ENCODE data around the gene TAF3.
A peak's percentile ranks its signal among the peaks of the same experiment; 100 is the strongest.
"Not testable (repeated sequence)": the region's sequence is repeated elsewhere in the genome, so short reads cannot be mapped to it uniquely, and the experiment has no call there.

Gene TAF3

GRCh38 chr10:7811743-7812142 is 6.6 kb upstream of the TAF3 start:
- DNase-seq: not testable (repeated sequence)

DNA sequence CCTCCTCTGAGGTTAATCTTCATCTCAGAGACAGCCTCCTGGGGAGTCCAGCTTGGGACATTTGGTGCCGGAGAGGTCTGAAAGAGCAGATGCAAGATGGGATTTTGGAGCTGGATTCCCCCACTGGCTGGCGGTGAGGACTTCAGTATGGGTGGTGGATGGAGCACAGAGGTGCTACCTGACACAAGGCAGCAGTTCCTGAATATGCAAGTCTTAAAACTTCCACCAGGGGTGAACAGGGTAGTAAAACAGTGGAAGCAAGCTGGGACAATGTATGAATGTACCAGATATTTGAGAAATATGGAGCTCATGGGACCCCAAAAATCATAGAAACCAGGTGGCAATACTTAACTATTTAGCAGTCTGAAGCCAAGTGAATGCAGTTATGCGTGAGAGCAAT is 4.8 kb upstream of the TAF3 start:
- DNase-seq: no peak

- DNase-seq: no peak
Measured at GRCh38 chr10:7817576-7817975, 729 bp upstream of the TAF3 start.

GRCh38 chr10:7817984-7818294 is 366 bp upstream of the TAF3 start:
- no peak for DNase-seq

- peak in 41 of 56 donors; percentile 6 to 60 (median 36) for DNase-seq
Measured at GRCh38 chr10:7819121-7819460, 786 bp downstream of the TAF3 start.

DNA sequence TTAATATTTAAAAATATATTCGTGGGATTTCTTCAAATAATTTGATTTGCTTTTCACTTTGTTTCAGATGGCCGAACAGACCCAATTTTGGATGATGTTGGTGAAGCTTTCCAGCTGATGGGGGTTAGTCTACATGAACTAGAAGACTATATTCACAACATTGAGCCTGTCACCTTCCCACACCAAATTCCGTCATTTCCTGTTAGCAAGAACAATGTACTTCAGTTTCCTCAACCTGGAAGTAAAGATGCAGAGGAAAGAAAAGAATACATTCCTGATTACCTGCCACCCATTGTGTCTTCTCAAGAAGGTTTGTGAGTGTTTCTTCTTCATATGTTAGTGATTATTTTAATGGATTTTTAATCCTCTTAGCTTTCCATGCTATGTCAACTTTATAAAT is 5.9 kb downstream of the TAF3 start:
- no peak for DNase-seq

- no peak for DNase-seq
Measured at GRCh38 chr10:7826971-7827370, 8.7 kb downstream of the TAF3 start.

DNA sequence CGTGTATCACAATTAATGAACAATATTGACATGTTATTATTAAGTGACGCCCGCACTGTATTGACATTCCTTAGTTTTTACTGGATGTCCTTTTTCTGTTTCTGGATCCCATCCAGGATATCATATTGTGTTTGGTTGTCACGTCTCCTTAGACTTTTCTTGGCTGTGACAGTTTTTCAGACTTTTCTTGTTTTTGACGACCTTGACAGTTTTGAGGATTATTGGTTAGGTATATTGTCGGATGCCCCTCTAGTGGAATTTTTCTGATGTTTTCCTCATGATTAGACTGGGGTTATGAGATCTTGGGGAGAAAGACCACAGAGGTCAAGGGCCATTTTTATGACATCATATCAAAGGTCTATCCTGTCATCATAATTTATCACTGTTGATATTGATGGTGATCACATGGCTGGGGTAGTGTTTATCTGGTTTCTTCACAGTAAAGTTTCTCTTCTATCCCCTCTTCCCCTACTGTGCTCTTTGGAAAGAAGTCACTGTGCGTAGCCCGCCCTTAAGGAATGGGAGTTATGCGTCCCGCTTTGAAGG is 11.1 kb downstream of the TAF3 start:
- no peak for DNase-seq

- no peak for DNase-seq
Measured at GRCh38 chr10:7832060-7832459, 13.8 kb downstream of the TAF3 start.

DNA sequence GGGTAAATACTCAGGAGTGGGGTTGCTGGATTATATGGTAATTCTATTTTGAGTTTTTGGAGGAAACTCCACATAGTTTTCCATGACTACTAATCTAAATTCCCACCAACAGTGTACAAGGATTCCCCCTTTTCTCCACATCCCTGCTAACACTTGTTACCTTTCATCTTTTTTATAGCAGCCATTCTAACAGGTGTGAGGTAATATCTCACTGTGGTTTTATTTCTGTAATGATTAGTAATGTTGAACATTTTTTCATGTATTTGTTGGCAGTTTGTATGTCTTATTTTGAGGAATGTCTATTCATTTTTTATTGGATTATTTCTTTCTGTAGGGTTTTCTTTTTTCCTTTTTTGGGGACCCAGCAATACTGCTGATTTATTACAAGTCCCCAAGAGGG is 14.9 kb downstream of the TAF3 start:
- DNase-seq: no peak

GRCh38 chr10:7834262-7834661 is 16.0 kb downstream of the TAF3 start:
- no peak for DNase-seq

- no peak for DNase-seq
Measured at GRCh38 chr10:7836571-7836970, 18.3 kb downstream of the TAF3 start.

DNA sequence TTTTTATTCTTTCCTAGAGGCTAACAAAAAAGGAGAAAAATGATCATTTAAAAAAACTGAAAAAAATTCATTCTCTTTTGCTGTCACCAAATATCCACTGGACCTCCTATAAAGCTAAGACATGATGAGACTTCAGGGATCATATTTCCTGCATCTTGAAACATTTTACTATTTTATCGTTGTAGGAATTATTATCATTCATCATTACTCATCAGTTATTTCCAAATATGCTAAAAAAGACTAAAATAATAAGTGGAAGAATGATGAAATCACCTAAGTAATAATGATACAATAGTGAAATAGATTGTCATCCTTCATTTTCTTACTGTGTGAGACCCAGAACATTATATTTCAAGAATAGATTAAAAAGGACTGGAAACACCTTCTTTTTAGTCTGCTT is 28.3 kb downstream of the TAF3 start:
- no peak for DNase-seq

DNA sequence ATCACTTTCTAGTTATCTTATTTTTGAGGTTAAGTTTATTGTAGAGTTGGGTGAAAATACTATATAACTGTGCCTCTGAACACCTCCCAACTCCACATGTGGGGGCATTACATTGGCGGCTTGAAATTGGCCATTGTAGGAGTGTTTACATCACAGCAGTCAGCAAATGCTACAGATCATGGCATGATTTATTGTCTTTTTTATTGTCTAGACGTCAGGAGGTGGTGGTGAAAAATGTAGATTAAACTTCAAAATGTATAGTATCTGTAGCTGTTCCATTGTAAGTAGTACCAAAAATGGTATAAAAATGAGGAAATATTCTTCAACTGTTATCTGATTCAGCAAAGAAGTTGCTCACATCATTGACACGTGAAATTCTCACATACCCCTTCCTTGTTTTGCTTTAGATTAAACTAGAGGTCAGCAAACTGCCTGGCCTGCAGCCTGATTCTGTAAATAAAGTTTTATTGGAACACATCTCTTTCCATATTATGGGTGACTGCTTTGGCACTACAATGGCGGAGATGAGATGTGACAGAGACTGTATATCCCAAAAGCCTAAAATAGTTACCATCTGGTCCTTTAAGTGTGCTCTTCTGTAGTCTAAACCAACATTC is 35.0 kb downstream of the TAF3 start:
- DNase-seq: no peak

DNA sequence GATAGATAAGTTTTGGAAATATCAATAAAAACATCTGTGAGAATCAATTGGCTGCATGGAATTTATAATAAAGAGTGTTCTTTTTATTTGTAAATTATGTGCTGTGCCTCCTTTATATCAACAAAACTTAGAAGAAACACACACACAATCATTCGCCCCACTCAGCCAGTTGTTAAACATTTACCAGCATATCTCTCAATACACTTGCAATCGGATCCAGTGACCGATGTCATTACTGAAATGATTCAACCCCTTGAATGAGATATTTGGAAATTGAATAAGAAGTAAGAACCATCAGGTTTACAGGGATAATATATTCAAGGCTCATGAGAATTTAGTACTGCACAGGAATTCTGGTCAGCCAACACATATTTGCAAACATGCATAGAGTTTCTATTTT is 35.6 kb downstream of the TAF3 start:
- DNase-seq: no peak

- no peak for DNase-seq
Measured at GRCh38 chr10:7855205-7855604, 36.9 kb downstream of the TAF3 start.

DNA sequence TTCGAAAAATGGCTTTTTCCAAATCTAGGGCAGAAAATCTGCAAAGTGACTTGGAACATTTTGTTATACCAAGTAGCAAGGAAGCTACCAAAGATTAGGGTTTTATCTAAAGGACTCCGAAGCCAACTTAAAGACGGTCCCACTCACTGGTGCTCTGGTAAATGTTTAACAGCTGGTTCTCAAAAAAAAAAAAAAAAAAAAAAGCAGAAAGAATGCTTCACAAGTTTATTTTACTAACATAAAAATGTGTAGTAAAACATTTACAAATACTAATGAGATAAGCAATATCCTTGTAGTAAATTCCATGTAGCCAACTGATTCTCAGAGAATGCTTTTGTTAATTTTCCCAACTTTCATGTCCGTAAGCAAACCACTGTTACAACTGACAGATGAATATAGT is 38.4 kb downstream of the TAF3 start:
- DNase-seq: no peak

DNA sequence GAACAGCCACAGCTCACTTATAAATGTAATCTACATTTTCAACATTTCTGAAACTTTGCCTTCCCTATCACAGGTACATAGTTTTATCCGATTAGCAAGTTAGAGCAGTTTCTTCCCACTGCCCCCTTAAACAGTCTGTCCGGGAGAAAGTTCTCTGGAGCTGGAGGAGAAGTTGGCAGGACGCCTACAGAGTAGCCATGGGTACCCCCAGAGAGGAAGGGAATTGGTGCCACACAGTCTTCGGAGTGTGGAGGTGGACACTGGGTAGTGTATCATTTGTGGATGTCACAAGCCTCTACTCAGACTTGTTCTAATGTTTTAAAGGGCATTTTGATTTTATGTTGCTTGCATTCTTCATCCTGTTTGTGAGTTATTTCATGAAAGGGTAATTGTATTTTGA is 39.0 kb downstream of the TAF3 start:
- DNase-seq: peak in 2 of 56 donors; percentile 4

DNA sequence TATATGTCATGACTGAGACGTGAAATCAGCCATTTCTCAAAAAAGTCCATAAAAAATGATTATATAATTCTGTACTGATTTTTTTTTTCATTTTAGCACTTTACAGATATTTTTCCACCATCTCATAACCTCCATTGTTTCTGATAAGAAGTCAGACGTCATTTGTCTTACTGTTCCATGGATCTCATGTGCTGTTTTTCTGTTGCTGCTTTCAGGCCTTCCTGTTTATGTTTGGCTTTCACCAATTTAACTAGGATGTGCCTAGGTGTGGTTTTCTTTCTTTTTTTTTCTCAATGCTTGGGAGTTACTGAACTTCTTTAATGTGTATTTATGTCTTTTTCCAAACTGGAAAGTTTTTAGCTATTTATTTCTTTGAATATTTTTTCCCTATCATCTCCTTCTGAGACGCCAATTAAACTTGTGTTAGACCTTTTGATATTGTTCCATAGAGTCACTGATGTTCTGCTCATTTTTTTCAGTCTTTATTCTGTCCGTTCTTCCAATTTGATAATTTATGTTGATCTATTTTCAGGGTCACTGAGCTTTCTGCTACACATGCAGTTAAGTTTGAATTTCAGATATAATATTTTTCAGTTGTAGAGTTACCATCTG is 43.3 kb downstream of the TAF3 start:
- DNase-seq: no peak

- no peak for DNase-seq
Measured at GRCh38 chr10:7862121-7862514, 43.8 kb downstream of the TAF3 start.

DNA sequence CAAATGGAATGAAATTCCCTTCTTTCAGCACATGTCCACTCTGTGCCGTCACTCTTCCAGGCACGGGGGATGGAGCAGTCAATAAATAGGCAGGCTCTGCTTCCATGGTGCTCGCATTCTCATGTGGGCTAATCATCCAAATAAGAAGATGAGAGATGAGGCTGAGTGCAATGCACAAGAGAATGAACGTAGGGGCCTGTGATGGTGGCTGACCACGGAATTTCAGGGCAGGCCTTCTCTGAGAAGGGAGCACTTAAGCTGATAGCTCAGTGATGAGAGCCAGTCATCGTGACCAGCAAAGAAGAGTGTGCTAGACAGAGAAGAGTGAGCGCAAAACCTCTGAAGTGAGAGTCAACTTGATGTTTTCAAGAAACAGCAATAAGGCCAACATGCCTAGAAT is 47.9 kb downstream of the TAF3 start:
- no peak for DNase-seq

DNA sequence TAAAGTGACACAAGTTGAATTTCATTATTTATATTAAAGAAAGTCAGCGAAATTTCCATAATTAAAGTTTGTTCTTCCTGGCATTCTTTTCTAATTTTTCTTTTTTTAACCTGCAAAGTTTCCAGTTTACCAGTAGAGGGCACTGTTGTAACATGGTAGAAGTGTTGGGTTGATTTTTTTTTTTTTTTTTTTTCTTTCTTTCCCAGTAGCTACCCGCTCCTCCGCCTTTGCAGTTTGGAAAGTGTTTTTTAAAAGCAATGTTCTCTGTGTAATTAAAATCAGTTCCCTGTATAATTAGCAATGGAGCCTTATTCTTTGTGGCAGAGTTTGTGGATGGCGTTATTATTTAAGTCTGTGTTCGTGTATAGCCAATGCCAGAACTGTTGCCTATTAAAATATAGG is 53.7 kb downstream of the TAF3 start:
- DNase-seq: no peak

DNA sequence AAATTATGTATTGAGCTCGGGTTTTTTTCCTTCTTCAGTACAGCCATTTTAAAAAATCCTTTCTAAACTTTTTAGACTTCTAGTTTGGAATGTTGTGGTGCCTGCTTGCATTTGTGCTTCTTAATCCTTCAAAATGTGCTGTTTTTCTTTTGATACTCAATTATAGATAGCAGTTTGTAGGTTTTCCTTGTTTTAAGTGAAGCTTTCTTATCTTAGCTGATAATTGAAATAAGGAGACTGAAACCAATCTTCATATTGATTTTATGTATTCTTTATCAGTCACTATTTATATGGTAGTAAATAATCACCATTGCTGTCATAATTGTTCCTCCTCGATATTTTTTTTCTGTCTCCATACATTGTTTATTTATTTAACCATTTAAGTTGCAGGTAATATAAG is 56.6 kb downstream of the TAF3 start:
- no peak for DNase-seq
